Endothelial cell of umbilical vein (primary cell): ENCODE results near the gene ACOT11. TPM values are rescaled to one million over a fixed set of nuclear protein-coding genes. Genes with fewer than 3 reads are reported as not detected.

Experiments used
- BruUV-seq: library from RNA; stranded (reverse); fragments of 400-500 nt; replicated peaks from 2 replicates; lab custom pipeline; 2021; lab: Mats Ljungman, UMichigan
- CTCF ChIA-PET: fragments of 300-600, 350-600 bp; sonication (Branson Sonifier 250); formaldehyde crosslinking; loops from one replicate; lab custom pipeline; 2021; ENCODE audit warnings: antibody characterized with exemption, inconsistent platforms; lab: Charles Lee
- POLR2A ChIA-PET: fragments of 300-600, 350-600 bp; sonication (Branson Sonifier 250); formaldehyde crosslinking; loops from one replicate; lab custom pipeline; 2021; ENCODE audit warnings: antibody characterized with exemption, inconsistent platforms; lab: Charles Lee
- DNase-seq: peaks from one replicate; pipeline ENCODE4 v3.0.0-alpha.2; 2011; ENCODE audit warnings: low read depth, low spot score
- FAIRE-seq: peaks from 2 replicates; lab custom pipeline; 2011; peaks lifted over from hg19 to GRCh38; lab: Jason Lieb, UNC
- H2AFZ ChIP-seq: 2 replicates; pipeline ENCODE4 v1.6.0; 2012; ENCODE audit warnings: low read depth, low read length, control low read depth, inconsistent platforms
- H3K27ac ChIP-seq: 2 replicates; pipeline ENCODE4 v1.5.1; 2011; ENCODE audit warnings: low read depth, mild to moderate bottlenecking, control low read depth, low read length, moderate library complexity; ENCODE audit not compliant: insufficient read depth
- H3K27me3 ChIP-seq, 2 experiments: 2 replicates each; pipeline versions ENCODE4 v1.6.0 to v1.6.1; 2011; ENCODE audit warnings: low read length in 2 of 2, mixed read lengths in 1 of 2; ENCODE audit not compliant: control insufficient read depth in 2 of 2, insufficient read depth in 2 of 2
- H3K36me3 ChIP-seq, 2 experiments: 2 replicates in 1 of 2; 3 replicates in 1 of 2; pipeline ENCODE4 v1.5.1; 2011; ENCODE audit warnings: low read length in 2 of 2, mild to moderate bottlenecking in 1 of 2, moderate library complexity in 1 of 2; ENCODE audit not compliant: control insufficient read depth in 2 of 2, insufficient read depth in 2 of 2; ENCODE audit errors: extremely low read depth in 1 of 2
- H3K4me1 ChIP-seq: 3 replicates; pipeline ENCODE4 v1.5.1; 2011; ENCODE audit warnings: mild to moderate bottlenecking, low read length; ENCODE audit not compliant: control insufficient read depth, insufficient read depth; ENCODE audit errors: extremely low read depth
- H3K4me2 ChIP-seq: 2 replicates; pipeline ENCODE4 v1.6.1; 2011; ENCODE audit warnings: low read length, control low read depth, mixed read lengths; ENCODE audit not compliant: insufficient read depth
- H3K4me3 ChIP-seq, 3 experiments: fragments of 200-600 bp in 1 of 3; sonication (generic), shearing (Covaris generic) in 1 of 3; replicated peaks in 1 of 3; 2 replicates each; pipeline ENCODE4 v1.5.1; 2011 to 2016; ENCODE audit warnings: control low read depth in 3 of 3, low read length in 3 of 3, mild to moderate bottlenecking in 2 of 3, inconsistent platforms in 1 of 3, low read depth in 1 of 3, moderate library complexity in 1 of 3; ENCODE audit not compliant: insufficient read depth in 1 of 3
- H3K79me2 ChIP-seq: 2 replicates; pipeline ENCODE4 v1.6.0; 2012; ENCODE audit warnings: low read length, inconsistent platforms; ENCODE audit not compliant: control insufficient read depth, insufficient read depth
- H3K9ac ChIP-seq: replicated peaks from 2 replicates; pipeline ENCODE3; 2011; ENCODE audit warnings: low read length, control low read depth; ENCODE audit not compliant: insufficient read depth; ENCODE audit errors: extremely low read depth
- H3K9me1 ChIP-seq: replicated peaks from 3 replicates; pipeline ENCODE4 v1.6.0; 2011; ENCODE audit warnings: mild to moderate bottlenecking, low read length; ENCODE audit not compliant: control insufficient read depth, insufficient read depth; ENCODE audit errors: extremely low read depth
- H3K9me3 ChIP-seq: replicated peaks from 2 replicates; pipeline ENCODE4 v1.5.1; 2012; ENCODE audit warnings: low read length, inconsistent platforms; ENCODE audit not compliant: control insufficient read depth, insufficient read depth
- H4K20me1 ChIP-seq: replicated peaks from 2 replicates; pipeline ENCODE3; 2011; ENCODE audit warnings: mild to moderate bottlenecking, low read length; ENCODE audit not compliant: control insufficient read depth, insufficient read depth; ENCODE audit errors: extremely low read depth
- CTCF ChIP-seq, 2 donors: IDR thresholded peaks; 1 replicate in 1 of 2; 2 replicates in 1 of 2; pipeline ENCODE4 v1.5.1; 2011; ENCODE audit warnings: low read length in 2 of 2, mild to moderate bottlenecking in 2 of 2, moderate library complexity in 2 of 2, control low read depth in 1 of 2, inconsistent platforms in 1 of 2, low read depth in 1 of 2; ENCODE audit not compliant: insufficient read depth in 1 of 2; ENCODE audit errors: extremely low read depth in 1 of 2
- EZH2 ChIP-seq: IDR thresholded peaks from 2 replicates; pipeline ENCODE4 v1.6.1; 2012; ENCODE audit warnings: borderline replicate concordance, low read depth, mild to moderate bottlenecking, moderate library complexity, low read length, inconsistent platforms; ENCODE audit not compliant: severe bottlenecking
- FOS ChIP-seq: IDR thresholded peaks from 2 replicates; pipeline ENCODE4 v1.6.1; 2011; ENCODE audit warnings: mild to moderate bottlenecking, low read length, moderate library complexity, borderline replicate concordance; ENCODE audit not compliant: insufficient read depth
- JUN ChIP-seq: IDR thresholded peaks from 2 replicates; pipeline ENCODE4 v1.6.1; 2011; ENCODE audit warnings: borderline replicate concordance, low read depth; ENCODE audit not compliant: insufficient read length, insufficient read depth
- MAX ChIP-seq: IDR thresholded peaks from 2 replicates; pipeline ENCODE4 v1.6.1; 2011; ENCODE audit not compliant: insufficient read depth, insufficient read length
- POLR2A ChIP-seq: IDR thresholded peaks from 2 replicates; pipeline ENCODE4 v1.6.1; 2012; ENCODE audit warnings: low read depth, mild to moderate bottlenecking, control low read depth, low read length
- dilution Hi-C: fragments of 300-500 bp; cut with MboI; formaldehyde crosslinking; loops from one replicate; pipeline ENCODE4 v1.15.0; 2019; ENCODE audit warnings: low sequenced_read_pairs; ENCODE audit not compliant: extremely low pct_ligation_motif_present
- intact Hi-C: fragments of 100-400 bp; cut with micrococcal nuclease; formaldehyde crosslinking; loops from one replicate; pipeline ENCODE4 v1.10.0; 2022
- polyA plus RNA-seq, 4 experiments: library from polyadenylated mRNA; depleted of rRNA in 3 of 4; stranded (reverse) in 3 of 4; unstranded in 1 of 4; fragments of >200 nt; gene quantifications; 2 replicates each; pipeline versions ENCODE4 v1.2.1 to v1.2.3, GENCODE V29; 2011 to 2012; ENCODE audit warnings: missing spikeins in 1 of 4
- total RNA-seq: library from RNA; stranded (reverse); gene quantifications from 2 replicates; pipeline ENCODE4 v1.2.3, GENCODE V29; 2021

Gene ACOT11
- total and polyA plus RNA-seq, 2 donors (not counting 3 experiments of a cell fraction or from before 2014, with no cell fraction given), result 4.5 to 5.4 TPM

DNA sequence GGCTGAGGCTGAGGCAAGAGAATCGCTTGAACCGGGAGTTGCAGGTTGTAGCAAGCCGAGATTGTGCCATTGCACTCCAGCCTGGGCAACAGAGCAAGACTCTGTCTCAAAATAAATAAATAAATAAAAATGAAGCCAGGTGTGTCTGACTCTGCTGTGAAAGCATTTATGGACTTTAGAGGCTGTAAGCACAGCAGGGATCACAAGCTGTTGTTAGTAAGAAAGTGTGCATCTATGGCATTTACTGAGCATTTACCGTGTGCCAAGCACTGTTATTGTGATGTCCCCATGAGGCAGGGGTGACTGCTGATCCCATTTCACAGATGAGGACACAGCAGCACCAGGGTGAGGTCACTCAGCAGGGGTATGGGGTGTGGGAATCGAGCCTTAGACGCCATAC is 55.2 kb downstream of the ACOT11 start:
- Histone ChIP-seq H3K9me1 (no peaks in the 10 kb centered on the region), H3K27me3 (no peaks in the 10 kb centered on the region), H2AFZ (no peak overlapping the region), H3K27ac (no peak overlapping the region), H3K79me2 (no peaks in the 10 kb centered on the region), H3K4me1 (peaks cover 3% of the 10 kb centered on the region), H4K20me1 (no peaks in the 10 kb centered on the region), H3K36me3 (no peaks in the 10 kb centered on the region), H3K4me2 (no peak overlapping the region), H3K4me3 (no peak overlapping the region), H3K9me3 (no peaks in the 10 kb centered on the region), H3K9ac (no peak overlapping the region)
- no peak for DNase-seq
- ChIA-PET POLR2A (no interaction called here), CTCF (interaction anchor here (0.9 kb wide), 1 partner anchor 10 kb away, joined by 3 read pairs; no protein-coding TSS in a partner anchor)
- no peak for TF ChIP-seq FOS
- no peak for TF ChIP-seq JUN
- no peak for TF ChIP-seq CTCF (IDR thresholded peaks at IDR 0.05; ENCODE audit: extremely low read depth in 1 of 2, insufficient read depth in 1 of 2, low read depth in 1 of 2, low read length in 2 of 2)
- no peak for TF ChIP-seq MAX
- TF ChIP-seq POLR2A, result no peak
- TF ChIP-seq EZH2, result no peak
- dilution Hi-C loops (no loop called here), intact Hi-C loops (no loop called here)
- no TSS peak for BruUV-seq
- no peak for FAIRE-seq
